ENCODE results near the gene CYB5R2.

DNA sequence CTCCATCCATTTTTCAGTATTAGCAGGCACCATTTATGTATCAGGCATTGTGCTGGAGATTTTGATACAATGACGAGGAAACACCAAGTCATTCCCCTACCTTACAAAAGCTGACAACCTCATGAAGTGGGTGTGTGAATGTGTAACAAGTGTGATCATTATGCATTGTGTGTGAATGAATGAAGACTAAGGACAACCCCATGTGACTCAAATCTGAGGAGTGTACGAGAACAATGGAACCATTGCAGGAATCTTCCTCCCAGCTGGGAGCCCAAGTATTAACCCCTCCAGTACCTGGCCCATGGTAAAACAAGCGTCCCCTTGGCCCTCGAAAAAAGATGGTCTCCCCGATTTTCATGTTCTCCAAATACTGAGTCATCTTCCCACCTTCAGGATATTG is 4.4 kb downstream of the CYB5R2 start:
- TF ChIP-seq EZH2 (IDR thresholded peaks at IDR 0.05; ENCODE audit: borderline replicate concordance, insufficient read depth, low read depth, low read length, poor library complexity, severe bottlenecking) (no peak), CTCF (IDR thresholded peaks at IDR 0.05) (no peak)
